Aorta (tissue), 5 donors: ENCODE data around the gene BUD23. TPM values are rescaled to one million over a fixed set of nuclear protein-coding genes. Genes with fewer than 3 reads are reported as not detected.
"Not testable (repeated sequence)": the region's sequence is repeated elsewhere in the genome, so short reads cannot be mapped to it uniquely, and the experiment has no call there.

Source experiments
- ATAC-seq: fragments of 200-7000 bp; cut with Tn5 transposase; one replicate; pipeline ENCODE4 v1.9.1; 2022; ENCODE audit warnings: moderate library complexity; ENCODE audit not compliant: low FRiP score
- DNase-seq, 2 donors: peaks; one replicate each; pipeline ENCODE4 v3.0.0-alpha.2; 2020
- H3K27ac ChIP-seq, 2 donors: one replicate each; pipeline ENCODE4 v1.5.1; 2013; ENCODE audit warnings: low read length in 2 of 2, mild to moderate bottlenecking in 2 of 2, moderate library complexity in 2 of 2, control low read depth in 1 of 2, inconsistent platforms in 1 of 2, low read depth in 1 of 2
- H3K27me3 ChIP-seq, 2 donors: one replicate each; pipeline ENCODE4 v1.6.1; 2013; ENCODE audit warnings: control low read depth in 1 of 2, low read length in 1 of 2, mild to moderate bottlenecking in 1 of 2, moderate library complexity in 1 of 2; ENCODE audit not compliant: insufficient read depth in 2 of 2, control insufficient read depth in 1 of 2
- H3K36me3 ChIP-seq, 2 donors: one replicate each; pipeline ENCODE4 v1.6.1; 2013; ENCODE audit warnings: control low read depth in 1 of 2, low read length in 1 of 2, mild to moderate bottlenecking in 1 of 2; ENCODE audit not compliant: insufficient read depth in 2 of 2, control insufficient read depth in 1 of 2
- H3K4me1 ChIP-seq, 2 donors: one replicate each; pipeline ENCODE4 v1.6.1; 2013; ENCODE audit warnings: low read length in 2 of 2, control low read depth in 1 of 2, mild to moderate bottlenecking in 1 of 2, moderate library complexity in 1 of 2; ENCODE audit not compliant: insufficient read depth in 2 of 2, control insufficient read depth in 1 of 2
- H3K4me3 ChIP-seq, 2 donors: one replicate each; pipeline ENCODE4 v1.5.1; 2013; ENCODE audit warnings: low read length in 2 of 2, control low read depth in 1 of 2, mild to moderate bottlenecking in 1 of 2
- H3K9me3 ChIP-seq: one replicate; pipeline ENCODE4 v1.6.1; 2013; ENCODE audit warnings: mild to moderate bottlenecking, low read length; ENCODE audit not compliant: control insufficient read depth
- WGBS, 2 donors: extraction: QIAGEN DNeasy Blood & Tissue Kit; methylation state at CpG; one replicate each; pipeline ENCODE4 v1.1.7; 2013; 5-methylcytosine and 5-hydroxymethylcytosine counted together
- intact Hi-C, 2 donors: fragments of 100-400 bp; cut with DNase I; formaldehyde crosslinking; loops; one replicate each; pipeline versions ENCODE4 v1.14.2 to v1.15.0; 2022
- polyA plus RNA-seq, 2 donors: library from polyadenylated mRNA; stranded (reverse); fragments of 200-250 nt; gene quantifications; one replicate each; pipeline ENCODE4 v1.2.3, GENCODE V29; 2013
- total RNA-seq, 2 donors: library from RNA; stranded (reverse); fragmentation: NEBNext Ultra II Directional; extraction: Animal tissue kit (Norgen Biotek cat#: 25700); gene quantifications; one replicate each; pipeline ENCODE4 v1.2.1, GENCODE V29; 2021
- donor health status: healthy with polysubstance abuse.
- donor health status: Bipolar disorder and iron deficiency.
- donor health status: DM: no; HTN: no; CAD: no.
- donor health status: DM: no; HTN: no; CAD: no.
- donor health status: DM: yes; HTN: yes; CAD: no.

BUD23 gene
- total and polyA plus RNA-seq, 4 donors: 39.0 to 60.7 (median 43.9) TPM

DNA sequence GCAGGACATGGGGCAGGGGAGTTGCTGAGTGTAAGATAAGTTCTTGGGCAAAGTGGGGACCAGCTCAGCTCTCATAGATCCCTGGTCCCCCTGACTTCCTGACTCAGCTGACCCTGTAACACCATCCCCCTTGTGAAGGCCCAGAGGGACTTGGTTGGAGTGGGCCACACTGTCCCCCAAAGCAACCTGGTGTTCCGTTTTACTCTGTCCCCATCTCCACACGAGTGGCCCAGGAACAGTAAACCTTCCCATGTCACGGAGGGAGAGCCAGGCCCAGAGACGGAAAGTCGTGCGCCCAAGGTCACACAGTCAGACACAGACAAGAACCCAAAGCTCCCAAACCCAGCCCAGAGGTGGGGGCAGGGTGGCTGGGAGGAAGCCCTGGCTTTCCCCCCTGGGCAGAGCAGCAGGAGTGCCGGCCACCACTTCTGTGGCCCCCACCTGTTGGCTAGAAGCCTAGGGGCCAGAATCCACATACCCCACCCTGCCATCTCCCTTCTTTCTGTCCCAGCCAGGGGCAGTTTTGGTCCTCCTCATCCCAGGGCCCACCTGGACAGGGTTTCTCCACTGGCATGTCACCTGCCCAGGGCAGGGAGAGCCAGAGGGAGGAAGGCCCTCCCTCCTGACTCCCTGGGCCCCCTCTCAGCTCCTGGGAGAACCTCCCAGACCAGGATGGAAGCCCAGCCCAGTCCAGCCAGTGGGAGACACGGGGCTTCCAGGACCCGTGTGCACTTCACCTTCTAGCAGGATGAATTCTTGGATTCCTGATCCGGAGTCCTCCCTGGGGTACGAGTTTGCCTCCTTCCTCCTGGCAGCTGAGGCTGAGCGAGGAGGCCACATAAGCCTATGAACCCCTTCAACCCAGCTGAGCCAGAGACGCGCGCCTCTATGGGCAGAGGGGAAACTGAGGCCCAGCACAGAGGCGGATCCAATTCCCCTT lies 36.3 kb upstream of the BUD23 start:
- H3K27me3 ChIP-seq: peaks cover 0 to 2% of the 10 kb centered on the region in 2 donors
- no peak overlapping the region for H3K4me3 ChIP-seq
- 47 to 59% methylated on average over 13 to 16 of the region's 16 CpGs for WGBS, 2 donors
- H3K9me3 ChIP-seq: no peaks in the 10 kb centered on the region
- intact Hi-C loops: no loop called here
- H3K36me3 ChIP-seq: no peaks in the 10 kb centered on the region
- H3K27ac ChIP-seq: no peak overlapping the region
- no peaks in the 10 kb centered on the region for H3K4me1 ChIP-seq
- ATAC-seq (no peak), DNase-seq (no peak)

DNA sequence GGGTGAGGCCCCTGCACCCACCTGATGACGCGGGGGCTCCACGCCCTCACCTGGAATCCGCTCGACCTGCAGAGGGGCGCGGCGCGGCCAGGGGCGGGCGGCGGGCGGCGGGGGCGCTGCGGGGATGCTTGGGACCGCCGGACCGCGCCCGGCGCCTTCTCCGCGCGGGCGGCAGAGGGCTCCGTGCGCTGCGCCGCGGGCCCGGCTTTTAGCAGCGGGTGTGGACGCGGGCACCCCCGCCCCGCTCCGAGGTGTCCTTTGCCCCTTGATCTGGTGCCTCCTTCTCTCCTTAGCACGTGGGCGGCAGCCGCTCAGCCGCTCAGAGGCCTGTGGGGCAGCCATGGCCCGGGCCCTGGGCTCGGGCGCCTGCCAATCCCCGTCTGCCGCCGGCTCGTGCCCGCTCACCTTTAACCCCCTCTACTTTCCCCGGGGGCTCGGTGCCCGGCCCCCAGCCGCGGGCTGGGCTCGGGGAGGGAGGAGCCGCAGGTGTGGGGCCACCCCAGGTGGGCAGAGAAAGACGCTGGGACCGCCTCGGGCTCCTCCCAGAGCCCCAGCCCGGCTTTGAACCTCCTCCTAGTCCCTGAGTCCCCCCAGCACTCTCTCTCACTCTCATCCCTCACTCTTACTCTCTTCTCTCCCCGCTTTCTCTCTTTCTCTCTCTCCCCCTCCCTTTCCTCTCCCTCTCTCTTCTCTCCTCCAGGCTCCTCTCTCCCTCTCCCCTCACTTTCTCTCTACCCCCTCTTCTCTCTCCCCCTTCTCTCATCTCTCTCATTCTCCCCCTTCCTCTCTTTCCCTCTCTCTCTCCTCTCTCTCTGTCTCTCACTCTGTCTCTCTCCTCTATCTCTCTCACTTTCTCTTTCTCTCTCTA lies 35.4 kb upstream of the BUD23 start:
- WGBS, 2 donors: 1% methylated on average over 37 to 62 of the region's 62 CpGs
- DNase-seq (peak in 1 of 2 donors; percentile 42), ATAC-seq (peak; percentile 28)
- Histone ChIP-seq H3K27me3 (peaks cover 0 to 2% of the 10 kb centered on the region in 2 donors), H3K36me3 (no peaks in the 10 kb centered on the region), H3K9me3 (no peaks in the 10 kb centered on the region), H3K4me3 (peak overlapping the region; percentile 8 to 21), H3K4me1 (no peaks in the 10 kb centered on the region), H3K27ac (no peak overlapping the region)
- intact Hi-C loops: no loop called here

DNA sequence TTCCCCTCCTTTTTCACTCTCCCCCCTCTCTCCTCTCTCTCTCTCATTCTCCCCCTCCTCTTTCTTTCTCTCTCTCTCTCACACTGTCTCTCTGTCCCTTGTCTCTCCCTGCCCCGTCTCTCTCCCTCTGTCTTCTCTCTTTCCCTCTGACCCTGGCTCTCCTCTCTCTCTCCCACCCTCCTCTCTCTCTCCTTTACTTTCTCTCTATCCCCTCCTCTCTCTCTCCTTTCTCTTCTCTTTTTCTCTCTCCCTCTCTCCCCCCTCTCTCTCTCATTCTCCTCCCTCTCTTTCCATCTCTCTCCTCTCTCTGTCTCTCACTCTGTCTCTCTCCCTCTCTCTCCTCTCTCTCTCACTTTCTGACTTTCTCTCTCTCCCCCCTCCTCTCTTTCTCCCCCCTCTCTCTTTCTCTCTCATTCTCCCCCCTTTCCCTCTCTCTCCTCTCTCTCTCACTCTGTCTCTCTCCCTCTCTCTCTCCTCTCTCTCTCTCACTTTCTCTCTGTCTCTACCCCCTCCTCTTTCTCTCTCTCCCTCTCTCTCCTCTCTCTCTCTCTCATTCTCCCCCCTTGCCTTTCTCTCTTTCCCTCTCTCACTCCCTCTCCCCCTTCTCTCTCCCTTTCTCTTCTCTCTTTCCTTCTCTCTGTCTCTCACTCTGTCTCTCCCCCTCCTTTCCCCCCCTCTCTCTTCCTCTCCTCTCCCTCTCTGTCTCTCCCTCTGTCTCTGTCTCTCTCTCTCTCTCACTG lies 34.6 kb upstream of the BUD23 start:
- Histone ChIP-seq H3K4me1 (no peaks in the 10 kb centered on the region), H3K9me3 (no peaks in the 10 kb centered on the region), H3K27me3 (peaks cover 0 to 2% of the 10 kb centered on the region in 2 donors), H3K27ac (no peak overlapping the region), H3K36me3 (no peaks in the 10 kb centered on the region), H3K4me3 (no peak overlapping the region)
- WGBS, 2 donors: 55 to 61% methylated on average over 1 of the region's 1 CpG
- intact Hi-C loops: no loop called here
- no peak for DNase-seq
- no peak for ATAC-seq

DNA sequence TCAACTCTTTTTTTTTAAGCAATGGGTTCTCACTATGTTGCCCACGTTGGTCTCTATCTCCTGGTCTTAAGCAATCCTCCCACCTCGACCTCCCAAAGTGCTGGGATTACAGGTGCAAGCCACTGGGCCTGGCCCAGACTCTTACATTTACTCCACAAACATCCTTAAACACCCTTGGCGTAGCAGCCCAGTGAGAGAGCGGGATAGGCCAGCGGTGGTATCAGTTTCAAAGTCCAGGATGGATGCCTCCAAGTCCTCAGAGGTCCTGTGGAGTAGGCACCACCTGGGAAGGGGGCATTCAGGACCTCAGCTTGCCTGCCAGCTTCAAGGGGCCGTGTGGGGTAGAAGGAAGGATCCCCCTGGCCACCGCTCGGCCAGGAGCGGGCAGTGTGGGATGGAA lies 33.8 kb upstream of the BUD23 start:
- no peaks in the 10 kb centered on the region for H3K9me3 ChIP-seq
- H3K36me3 ChIP-seq: no peaks in the 10 kb centered on the region
- ATAC-seq: no peak
- DNase-seq: no peak
- no peaks in the 10 kb centered on the region for H3K4me1 ChIP-seq
- no peak overlapping the region for H3K4me3 ChIP-seq
- intact Hi-C loops: no loop called here
- peaks cover 0 to 2% of the 10 kb centered on the region in 2 donors for H3K27me3 ChIP-seq
- H3K27ac ChIP-seq: no peak overlapping the region
- WGBS, 2 donors: 50 to 55% methylated on average over 9 of the region's 9 CpGs

DNA sequence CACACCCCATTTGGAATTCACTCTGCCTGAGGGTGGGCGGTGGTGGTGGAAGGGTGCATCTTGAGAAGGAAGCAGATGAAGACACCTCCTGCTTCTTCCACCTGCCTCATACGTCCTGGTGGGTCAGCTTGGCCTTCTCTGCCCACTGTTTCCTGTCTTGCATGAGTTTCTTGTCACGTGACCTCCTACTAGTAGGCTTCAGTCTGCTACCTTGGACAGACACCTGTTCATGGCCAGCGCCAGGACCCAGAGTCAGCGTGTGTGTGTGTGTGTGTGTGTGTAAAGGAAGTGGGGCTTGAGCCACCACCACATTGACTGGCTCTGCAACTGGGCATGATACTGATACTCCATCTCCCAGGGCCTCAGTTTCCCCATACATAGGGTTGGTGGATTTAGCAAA lies 32.9 kb upstream of the BUD23 start:
- Histone ChIP-seq H3K27me3 (peaks cover 0 to 2% of the 10 kb centered on the region in 2 donors), H3K27ac (no peak overlapping the region), H3K4me3 (no peak overlapping the region), H3K9me3 (no peaks in the 10 kb centered on the region), H3K4me1 (no peaks in the 10 kb centered on the region), H3K36me3 (no peaks in the 10 kb centered on the region)
- intact Hi-C loops: no loop called here
- 65 to 71% methylated on average over 5 of the region's 5 CpGs for WGBS, 2 donors
- ATAC-seq (no peak), DNase-seq (no peak)

DNA sequence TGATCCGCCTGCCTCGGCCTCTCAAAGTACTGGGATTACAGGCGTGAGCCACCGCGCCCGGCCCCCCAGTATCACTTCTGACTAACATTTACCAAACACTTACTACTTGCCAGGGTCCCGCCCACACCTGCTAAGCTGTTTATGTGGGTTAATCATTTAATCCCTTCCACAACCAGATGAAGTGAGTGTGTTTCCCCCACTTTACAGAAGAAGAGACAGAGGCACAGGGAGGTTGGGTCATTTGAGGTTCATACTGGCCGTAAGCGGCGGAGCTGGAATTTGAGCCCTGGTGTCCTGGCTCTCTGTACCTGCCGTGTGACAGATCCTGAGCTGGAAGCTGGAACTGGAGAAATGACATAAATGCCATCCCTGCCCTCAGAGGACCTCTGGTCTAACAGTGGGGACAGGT lies 30.9 kb upstream of the BUD23 start:
- Histone ChIP-seq H3K4me1 (no peaks in the 10 kb centered on the region), H3K4me3 (no peak overlapping the region), H3K36me3 (no peaks in the 10 kb centered on the region), H3K9me3 (no peaks in the 10 kb centered on the region), H3K27me3 (peaks cover 0 to 2% of the 10 kb centered on the region in 2 donors), H3K27ac (no peak overlapping the region)
- intact Hi-C loops: no loop called here
- no peak for ATAC-seq
- DNase-seq: peak in 1 of 2 donors; percentile 13
- WGBS, 2 donors: 73 to 81% methylated on average over 9 to 11 of the region's 11 CpGs

DNA sequence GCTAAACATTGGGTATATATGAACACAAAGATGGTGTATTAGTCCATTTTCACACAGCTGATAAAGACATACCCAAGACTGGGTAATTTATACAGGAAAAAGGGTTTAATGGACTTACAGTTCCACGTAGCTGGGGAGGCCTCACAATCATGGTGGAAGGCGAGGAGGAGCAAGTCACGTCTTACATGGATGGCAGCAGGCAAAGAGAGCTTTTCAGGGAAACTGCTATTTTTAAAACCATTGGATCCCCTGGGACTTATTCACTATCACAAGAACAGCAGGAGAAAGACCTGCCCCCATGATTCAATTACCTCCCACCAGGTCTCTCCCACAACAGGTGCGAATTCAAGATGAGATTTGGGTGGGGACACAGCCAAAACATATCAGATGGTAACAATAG lies 28.1 kb upstream of the BUD23 start:
- H3K4me1 ChIP-seq, H3K36me3 ChIP-seq, H3K9me3 ChIP-seq, H3K27me3 ChIP-seq, H3K4me3 ChIP-seq, H3K27ac ChIP-seq, intact Hi-C loops, DNase-seq, ATAC-seq: not testable (repeated sequence)
- 72 to 77% methylated on average over 4 of the region's 4 CpGs for WGBS, 2 donors

DNA sequence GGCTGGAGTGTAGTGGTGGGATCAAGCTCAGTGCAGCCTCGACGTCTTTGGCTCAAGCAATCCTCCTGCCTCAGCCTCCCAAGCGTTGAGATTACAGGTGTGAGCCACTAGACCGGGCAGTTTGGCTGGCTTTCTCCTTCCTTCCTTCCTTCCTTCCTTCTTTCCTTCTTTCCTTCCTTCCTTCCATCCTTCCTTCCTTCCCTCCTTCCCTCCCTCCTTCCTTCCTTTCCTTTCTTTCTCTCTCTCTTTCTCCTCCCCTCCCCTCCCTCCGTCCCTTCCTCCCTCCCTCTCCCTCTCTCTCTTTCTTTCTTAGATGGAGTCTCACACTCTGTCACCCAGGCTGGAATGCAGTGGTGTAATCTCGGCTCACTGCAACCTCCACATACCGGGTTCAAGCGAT lies 23.4 kb upstream of the BUD23 start:
- Histone ChIP-seq H3K27ac (no peak overlapping the region), H3K27me3 (no peaks in the 10 kb centered on the region), H3K9me3 (peaks cover 3% of the 10 kb centered on the region), H3K4me3 (no peak overlapping the region), H3K36me3 (no peaks in the 10 kb centered on the region), H3K4me1 (no peaks in the 10 kb centered on the region)
- ATAC-seq (no peak), DNase-seq (no peak)
- intact Hi-C loops: no loop called here
- 62 to 66% methylated on average over 8 of the region's 8 CpGs for WGBS, 2 donors
